H1 (cell line): ENCODE results near the gene CUL1. TPM values are rescaled to one million over a fixed set of nuclear protein-coding genes. Genes with fewer than 3 reads are reported as not detected.

ENCODE experiments used
- CTCF ChIA-PET: fragments of 300-600 bp; sonication (Branson Sonifier 250); formaldehyde crosslinking; loops from one replicate; lab custom pipeline; 2021; ENCODE audit not compliant: partially characterized antibody; lab: Charles Lee
- POLR2A ChIA-PET: fragments of 300-600 bp; sonication (Branson Sonifier 250); formaldehyde crosslinking; loops from one replicate; lab custom pipeline; 2021; ENCODE audit warnings: inconsistent platforms; ENCODE audit not compliant: partially characterized antibody; lab: Charles Lee
- DNase-seq, 2 experiments: peaks; one replicate each; pipeline versions ENCODE4 v3.0.0 to v3.0.0-alpha.2; 2010 to 2022; ENCODE audit warnings: low spot score in 2 of 2, low read depth in 1 of 2, mixed read lengths in 1 of 2
- FAIRE-seq: peaks from 2 replicates; lab custom pipeline; 2011; peaks lifted over from hg19 to GRCh38; lab: Jason Lieb, UNC
- H2AFZ ChIP-seq: 2 replicates; pipeline ENCODE4 v1.8.1; 2012; ENCODE audit warnings: low read length, inconsistent platforms
- H2AK5ac ChIP-seq: 2 replicates; pipeline ENCODE4 v1.6.1; 2013; ENCODE audit warnings: low read depth, low read length
- H2BK120ac ChIP-seq: replicated peaks from 2 replicates; pipeline ENCODE3; 2013; ENCODE audit warnings: low read depth, low read length, inconsistent platforms
- H2BK12ac ChIP-seq: 2 replicates; pipeline ENCODE4 v1.6.1; 2013; ENCODE audit warnings: low read depth, low read length
- H2BK15ac ChIP-seq: 2 replicates; pipeline ENCODE4 v1.6.1; 2013; ENCODE audit warnings: low read length
- H2BK20ac ChIP-seq: 2 replicates; pipeline ENCODE4 v1.6.1; 2013; ENCODE audit warnings: low read length
- H2BK5ac ChIP-seq: 2 replicates; pipeline ENCODE4 v1.6.1; 2013; ENCODE audit warnings: low read depth, low read length
- H3K14ac ChIP-seq: 2 replicates; pipeline ENCODE4 v1.6.1; 2013; ENCODE audit warnings: inconsistent platforms; ENCODE audit not compliant: insufficient read length
- H3K18ac ChIP-seq: 2 replicates; pipeline ENCODE4 v1.6.1; 2013; ENCODE audit warnings: low read length; ENCODE audit errors: extremely low read depth
- H3K23ac ChIP-seq: 2 replicates; pipeline ENCODE4 v1.6.1; 2013; ENCODE audit warnings: inconsistent platforms; ENCODE audit not compliant: insufficient read length
- H3K23me2 ChIP-seq: 2 replicates; pipeline ENCODE4 v1.6.1; 2013; ENCODE audit warnings: low read depth, low read length
- H3K27ac ChIP-seq: 2 replicates; pipeline ENCODE4 v1.6.1; 2011; ENCODE audit warnings: low read depth, low read length, inconsistent platforms
- H3K27me3 ChIP-seq, 4 experiments: replicated peaks in 1 of 4; 1 replicate in 1 of 4; 2 replicates in 3 of 4; pipeline versions ENCODE4 v1.6.1 to v1.8.1; 2011 to 2013; ENCODE audit warnings: low read length in 3 of 4, mild to moderate bottlenecking in 3 of 4, inconsistent platforms in 2 of 4, mixed read lengths in 2 of 4, moderate library complexity in 1 of 4; ENCODE audit not compliant: control insufficient read depth in 3 of 4, insufficient read depth in 3 of 4; ENCODE audit errors: extremely low read depth in 1 of 4
- H3K36me3 ChIP-seq, 4 experiments: 2 replicates each; pipeline versions ENCODE4 v1.6.1 to v1.8.1; 2011 to 2013; ENCODE audit warnings: mild to moderate bottlenecking in 4 of 4, low read length in 3 of 4, moderate library complexity in 2 of 4, control low read depth in 1 of 4, inconsistent platforms in 1 of 4; ENCODE audit not compliant: insufficient read depth in 4 of 4, control insufficient read depth in 2 of 4
- H3K4ac ChIP-seq: replicated peaks from 2 replicates; pipeline ENCODE3; 2013; ENCODE audit warnings: low read length, low read depth, mixed read lengths, inconsistent platforms; ENCODE audit not compliant: insufficient read length
- H3K4me1 ChIP-seq, 4 experiments: replicated peaks in 1 of 4; 1 replicate in 1 of 4; 2 replicates in 3 of 4; pipeline versions ENCODE4 v1.6.1 to v1.8.1; 2011 to 2013; ENCODE audit warnings: low read length in 3 of 4, inconsistent platforms in 2 of 4, mixed read lengths in 1 of 4; ENCODE audit not compliant: insufficient read depth in 4 of 4, control insufficient read depth in 3 of 4
- H3K4me2 ChIP-seq, 2 experiments: 2 replicates each; pipeline versions ENCODE4 v1.6.1 to v1.8.1; 2011 to 2013; ENCODE audit warnings: low read depth in 2 of 2, low read length in 2 of 2, control low read depth in 1 of 2, inconsistent platforms in 1 of 2, mild to moderate bottlenecking in 1 of 2; ENCODE audit not compliant: insufficient read depth in 1 of 2
- H3K4me3 ChIP-seq, 4 experiments: fragments of 200-600, 300-600 bp in 1 of 4; sonication (generic), shearing (Covaris generic), sonication (Bioruptor Twin) in 1 of 4; 2 replicates each; pipeline versions ENCODE4 v1.5.1 to v1.8.1; 2011 to 2016; ENCODE audit warnings: low read length in 4 of 4, low read depth in 3 of 4, control low read depth in 2 of 4, inconsistent platforms in 2 of 4, mild to moderate bottlenecking in 2 of 4, mixed read lengths in 1 of 4, moderate library complexity in 1 of 4; ENCODE audit not compliant: insufficient read depth in 2 of 4; ENCODE audit errors: extremely low read depth in 1 of 4
- H3K56ac ChIP-seq: replicated peaks from 2 replicates; pipeline ENCODE3; 2013; ENCODE audit warnings: low read depth, mild to moderate bottlenecking, mixed read lengths, low read length, inconsistent platforms; ENCODE audit not compliant: insufficient read length
- H3K79me1 ChIP-seq: 2 replicates; pipeline ENCODE4 v1.6.1; 2013; ENCODE audit warnings: low read depth, low read length, control low read depth
- H3K79me2 ChIP-seq, 2 experiments: 2 replicates each; pipeline versions ENCODE4 v1.6.1 to v1.8.1; 2012 to 2013; ENCODE audit warnings: low read length in 2 of 2, mild to moderate bottlenecking in 2 of 2, inconsistent platforms in 1 of 2; ENCODE audit not compliant: insufficient read depth in 2 of 2, control insufficient read depth in 1 of 2
- H3K9ac ChIP-seq, 4 experiments: replicated peaks in 1 of 4; 1 replicate in 1 of 4; 2 replicates in 3 of 4; pipeline versions ENCODE4 v1.6.1 to v1.8.1; 2011 to 2013; ENCODE audit warnings: low read depth in 3 of 4, low read length in 3 of 4, control low read depth in 2 of 4, mild to moderate bottlenecking in 2 of 4, moderate library complexity in 2 of 4, inconsistent platforms in 1 of 4; ENCODE audit errors: extremely low read depth in 1 of 4
- H3K9me3 ChIP-seq, 2 experiments: 2 replicates each; pipeline versions ENCODE4 v1.6.1 to v1.8.1; 2012 to 2013; ENCODE audit warnings: mild to moderate bottlenecking in 2 of 2, moderate library complexity in 2 of 2, control low read depth in 1 of 2, inconsistent platforms in 1 of 2, low read depth in 1 of 2, low read length in 1 of 2, mixed read lengths in 1 of 2; ENCODE audit not compliant: insufficient read depth in 2 of 2
- H4K20me1 ChIP-seq, 2 experiments: replicated peaks in 1 of 2; 2 replicates each; pipeline versions ENCODE3 to v1.8.1; 2011 to 2013; ENCODE audit warnings: inconsistent platforms in 2 of 2, low read length in 2 of 2, mild to moderate bottlenecking in 1 of 2; ENCODE audit not compliant: insufficient read depth in 2 of 2, control insufficient read depth in 1 of 2
- H4K5ac ChIP-seq: 2 replicates; pipeline ENCODE4 v1.6.1; 2013; ENCODE audit warnings: low read length, low read depth, mixed read lengths, inconsistent platforms; ENCODE audit not compliant: insufficient read length
- H4K8ac ChIP-seq: 2 replicates; pipeline ENCODE4 v1.8.0; 2013; ENCODE audit warnings: mild to moderate bottlenecking, moderate library complexity, low read length, inconsistent platforms; ENCODE audit not compliant: insufficient read depth; ENCODE audit errors: extremely low read depth
- H4K91ac ChIP-seq: replicated peaks from 2 replicates; pipeline ENCODE3; 2013; ENCODE audit warnings: low read length, mixed read lengths, inconsistent platforms; ENCODE audit not compliant: insufficient read length
- ASH2L ChIP-seq: fragments of 200-600, 300-600 bp; sonication (generic); IDR thresholded peaks from one replicate; pipeline ENCODE4 v1.7.1; 2017; ENCODE audit warnings: low read length
- CHD2 ChIP-seq: IDR thresholded peaks from 2 replicates; pipeline ENCODE4 v1.6.1; 2012; ENCODE audit warnings: low read length, improper control_type of control experiment
- CREB1 ChIP-seq: IDR thresholded peaks from 2 replicates; pipeline ENCODE4 v1.6.1; 2012; ENCODE audit warnings: inconsistent platforms
- HDAC2 ChIP-seq, 2 experiments: fragments of 300-600 bp in 1 of 2; sonication (generic) in 1 of 2; IDR thresholded peaks; 2 replicates each; pipeline ENCODE4 v1.6.1; 2011 to 2012; ENCODE audit warnings: low read depth in 2 of 2, low read length in 2 of 2, mild to moderate bottlenecking in 2 of 2, moderate library complexity in 2 of 2, borderline replicate concordance in 1 of 2, inconsistent platforms in 1 of 2
- HDAC6 ChIP-seq: IDR thresholded peaks from one replicate; pipeline ENCODE4 v1.7.1; 2012; ENCODE audit warnings: low read depth, mild to moderate bottlenecking, inconsistent platforms, low read length, moderate library complexity
- KDM5A ChIP-seq: fragments of 200-600 bp; IDR thresholded peaks from 2 replicates; pipeline ENCODE4 v1.7.1; 2012; ENCODE audit warnings: mild to moderate bottlenecking, low read length, inconsistent platforms, mixed read lengths
- NRF1 ChIP-seq: IDR thresholded peaks from 2 replicates; pipeline ENCODE4 v1.6.1; 2011; ENCODE audit warnings: mild to moderate bottlenecking, low read depth, low read length, improper control_type of control experiment
- RAD21 ChIP-seq, 2 experiments: IDR thresholded peaks in 1 of 2; conservative IDR thresholded peaks in 1 of 2; 2 replicates each; pipeline ENCODE4 v1.6.1; 2011; ENCODE audit warnings: low read depth in 2 of 2, low read length in 2 of 2, improper control_type of control experiment in 1 of 2, inconsistent platforms in 1 of 2, mild to moderate bottlenecking in 1 of 2, moderate library complexity in 1 of 2
- SAP30 ChIP-seq: fragments of 300-600 bp; sonication (generic); IDR thresholded peaks from 2 replicates; pipeline ENCODE4 v1.7.1; 2012; ENCODE audit warnings: low read length, moderate library complexity, mild to moderate bottlenecking, inconsistent platforms; ENCODE audit not compliant: insufficient read depth, insufficient replicate concordance
- WGBS, 2 experiments: shearing (Covaris generic) in 1 of 2; methylation state at CpG; one replicate each; pipeline versions ENCODE4 v1.1.6 to v1.1.7; 2013 to 2015; ENCODE audit warnings: low lambda C conversion rate in 2 of 2, mixed read lengths in 2 of 2, inconsistent platforms in 1 of 2, low coverage in 1 of 2, missing lambda C conversion rate in 1 of 2; ENCODE audit not compliant: insufficient replicate concordance in 2 of 2, insufficient coverage in 1 of 2, insufficient read length in 1 of 2; ENCODE audit errors: extremely low coverage in 1 of 2, missing lambda C conversion rate in 1 of 2; 5-methylcytosine and 5-hydroxymethylcytosine counted together
- polyA plus RNA-seq, 7 experiments: library from polyadenylated mRNA; depleted of rRNA in 3 of 7; stranded (reverse) in 5 of 7; unstranded in 2 of 7; fragments of >200 nt in 5 of 7; fragments of 200-250 nt in 2 of 7; gene quantifications; 1 replicate in 5 of 7; 2 replicates in 1 of 7; 4 replicates in 1 of 7; pipeline versions ENCODE4 v1.2.1 to v1.2.3, GENCODE V29; 2011 to 2013; ENCODE audit warnings: missing spikeins in 2 of 7, mixed read lengths in 2 of 7
- total RNA-seq: library from RNA; stranded (reverse); fragmentation: NEBNext Ultra II Directional; extraction: Animal tissue kit (Norgen Biotek cat#: 25700); gene quantifications from 2 replicates; pipeline ENCODE4 v1.2.1, GENCODE V29; 2021
- TF ChIP-seq, protein P1 (sequence below): IDR thresholded peaks from 2 replicates; pipeline ENCODE4 v1.6.1; 2012; ENCODE audit warnings: inconsistent platforms
- TF ChIP-seq, protein P2 (sequence below): IDR thresholded peaks from 2 replicates; pipeline ENCODE4 v1.6.1; 2012; ENCODE audit warnings: inconsistent platforms

The CUL1 gene
- total and polyA plus RNA-seq, 2 of the 8 experiments (the other 6 are each of a cell fraction or from before 2014, with no cell fraction given) = 33.0 to 77.3 TPM

DNA sequence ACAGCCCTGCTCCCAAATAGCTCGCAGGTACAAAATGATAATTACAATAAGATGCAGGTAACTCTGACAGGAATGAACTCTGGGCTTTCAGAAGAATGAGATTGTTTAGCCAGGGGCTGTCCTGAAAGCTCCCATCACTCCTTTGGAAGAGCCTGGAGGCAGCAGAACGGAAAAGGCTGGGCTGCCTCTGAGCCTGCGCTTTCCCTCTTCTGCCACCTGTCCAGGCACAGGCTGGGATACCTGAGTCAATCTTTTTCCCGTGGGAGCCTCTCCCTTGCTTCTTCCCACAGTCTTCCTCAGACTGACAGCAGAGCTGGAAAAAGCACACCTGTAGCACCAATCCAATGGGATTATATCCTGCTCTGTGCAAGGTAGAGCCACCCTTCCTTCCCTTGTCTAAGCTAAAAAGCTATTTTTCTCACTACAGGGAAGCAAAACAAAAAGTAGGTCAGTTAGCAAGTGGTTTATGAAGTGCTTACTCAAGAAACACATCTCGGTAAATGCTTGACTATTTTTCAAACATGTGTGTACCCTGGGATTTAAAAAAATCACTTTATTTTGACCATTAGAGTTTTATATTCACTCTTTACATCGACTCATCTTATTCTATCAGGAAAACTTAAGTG is 12.3 kb upstream of the CUL1 start:
- H3K9me3 ChIP-seq = 0 out of 4 replicates have a peak, but pooled peaks cover 2 to 3% of the 10 kb centered on the region in 2 experiments
- no peaks in the 10 kb centered on the region for H3K23me2 ChIP-seq
- no peak overlapping the region for H2AK5ac ChIP-seq
- peak overlapping the region; percentile 48; the same call in 1 of the 2 replicates for H2AFZ ChIP-seq
- H2BK15ac ChIP-seq = no peak overlapping the region
- H3K27ac ChIP-seq = no peak overlapping the region
- H2BK120ac ChIP-seq = no peak overlapping the region
- H3K27me3 ChIP-seq = no peaks in the 10 kb centered on the region
- no peaks in the 10 kb centered on the region for H3K79me2 ChIP-seq
- no peaks in the 10 kb centered on the region for H3K4me1 ChIP-seq
- no peak overlapping the region for H2BK12ac ChIP-seq
- no peaks in the 10 kb centered on the region for H3K36me3 ChIP-seq
- H2BK20ac ChIP-seq = no peak overlapping the region
- no peaks in the 10 kb centered on the region for H4K20me1 ChIP-seq
- ChIA-PET POLR2A (interaction anchor here (1.5 kb wide), 1 partner anchor 9 kb away, joined by 3 read pairs; no protein-coding TSS in a partner anchor), CTCF (interaction anchor here (0.6 to 0.9 kb wide), 5 partner anchors 9 to 420 kb away, joined by 3 to 4 read pairs (median 3); no protein-coding TSS in a partner anchor)
- 75% methylated on average over 6 of the region's 6 CpGs; no CpG with 5 or more reads in 1 of the 2 experiments for WGBS, 2 experiments
- no peak overlapping the region for H3K4me2 ChIP-seq
- H3K18ac ChIP-seq = no peak overlapping the region
- no peak overlapping the region for H3K56ac ChIP-seq
- no peaks in the 10 kb centered on the region for H3K79me1 ChIP-seq
- DNase-seq (no peak), FAIRE-seq (no peak)
- no peak overlapping the region for H4K5ac ChIP-seq
- H4K8ac ChIP-seq = no peak overlapping the region; the same call in 1 of the 2 replicates
- H3K9ac ChIP-seq = no peak overlapping the region
- H3K4me3 ChIP-seq = no peak overlapping the region
- H4K91ac ChIP-seq = no peak overlapping the region
- H3K23ac ChIP-seq = no peak overlapping the region
- no peak overlapping the region for H3K4ac ChIP-seq
- H3K14ac ChIP-seq = no peak overlapping the region
- H2BK5ac ChIP-seq = no peak overlapping the region
- TF ChIP-seq, protein P1, sequence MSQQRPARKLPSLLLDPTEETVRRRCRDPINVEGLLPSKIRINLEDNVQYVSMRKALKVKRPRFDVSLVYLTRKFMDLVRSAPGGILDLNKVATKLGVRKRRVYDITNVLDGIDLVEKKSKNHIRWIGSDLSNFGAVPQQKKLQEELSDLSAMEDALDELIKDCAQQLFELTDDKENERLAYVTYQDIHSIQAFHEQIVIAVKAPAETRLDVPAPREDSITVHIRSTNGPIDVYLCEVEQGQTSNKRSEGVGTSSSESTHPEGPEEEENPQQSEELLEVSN = no peak
- TF ChIP-seq NRF1 = no peak
- TF ChIP-seq CREB1 = no peak
- no peak for TF ChIP-seq CHD2
- TF ChIP-seq RAD21 (IDR thresholded peaks at IDR 0.05 in 1 of 2, conservative IDR thresholded peaks at IDR 0.05 in 1 of 2; ENCODE audit: low read depth in 2 of 2, low read length in 2 of 2) = no peak
- no peak for TF ChIP-seq SAP30
- TF ChIP-seq, protein P2, sequence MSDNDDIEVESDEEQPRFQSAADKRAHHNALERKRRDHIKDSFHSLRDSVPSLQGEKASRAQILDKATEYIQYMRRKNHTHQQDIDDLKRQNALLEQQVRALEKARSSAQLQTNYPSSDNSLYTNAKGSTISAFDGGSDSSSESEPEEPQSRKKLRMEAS = no peak
- no peak for TF ChIP-seq HDAC6
- no peak for TF ChIP-seq KDM5A
- no peak for TF ChIP-seq ASH2L
- no peak for TF ChIP-seq HDAC2 (IDR thresholded peaks at IDR 0.05; ENCODE audit: borderline replicate concordance in 1 of 2, low read depth in 2 of 2, low read length in 2 of 2)
